Left ventricle myocardium superior (tissue), 1 donor: ENCODE data around the gene VANGL2. TPM values are rescaled to one million over a fixed set of nuclear protein-coding genes. Genes with fewer than 3 reads are reported as not detected.

Experiments
- total RNA-seq: library from RNA; stranded (reverse); fragmentation: NEBNext Ultra II Directional; extraction: Animal tissue kit (Norgen Biotek cat#: 25700); gene quantifications from one replicate; pipeline ENCODE4 v1.2.1, GENCODE V29; 2021
- donor health status: DM: no; HTN: yes; CAD: no; lungs with severe emphysema.

The VANGL2 gene
- total RNA-seq, 1 donor from 2014 or later, result 2.6 TPM

Other genes starting within 250 kb of the VANGL2 start
- not detected for gene ATP1A4, start 249.0 kb upstream of the VANGL2 start, total RNA-seq
- 20.0 TPM for gene CASQ1, start 210.0 kb upstream of the VANGL2 start, total RNA-seq
- gene PEA15, start 195.2 kb upstream of the VANGL2 start, total RNA-seq, result 277 TPM
- 145 TPM for gene DCAF8, start 138.0 kb upstream of the VANGL2 start, total RNA-seq
- gene PEX19, start 115.4 kb upstream of the VANGL2 start, total RNA-seq, result 96.2 TPM
- 93.0 TPM for gene COPA, start 57.3 kb upstream of the VANGL2 start, total RNA-seq
- gene NCSTN, start 57.2 kb upstream of the VANGL2 start, total RNA-seq, result 60.7 TPM
- not detected for gene NHLH1, start 33.5 kb upstream of the VANGL2 start, total RNA-seq
- 0.59 TPM for gene SLAMF6, start 122.7 kb downstream of the VANGL2 start, total RNA-seq
- gene CD84, start 178.9 kb downstream of the VANGL2 start, total RNA-seq, result 2.8 TPM
- 0.15 TPM for gene SLAMF1, start 246.5 kb downstream of the VANGL2 start, total RNA-seq